B cell (primary cell): ENCODE results near the gene NIF3L1.

Experiments
- CTCF ChIP-seq: fragments of 200-600 bp; IDR thresholded peaks from one replicate; pipeline ENCODE4 v1.8.0; 2022; ENCODE audit warnings: antibody characterized with exemption, mild to moderate bottlenecking
- EZH2 ChIP-seq: IDR thresholded peaks from 2 replicates; pipeline ENCODE4 v1.6.1; 2012; ENCODE audit warnings: borderline replicate concordance, low read depth, mild to moderate bottlenecking, moderate library complexity, low read length; ENCODE audit not compliant: insufficient read depth, poor library complexity, severe bottlenecking

DNA sequence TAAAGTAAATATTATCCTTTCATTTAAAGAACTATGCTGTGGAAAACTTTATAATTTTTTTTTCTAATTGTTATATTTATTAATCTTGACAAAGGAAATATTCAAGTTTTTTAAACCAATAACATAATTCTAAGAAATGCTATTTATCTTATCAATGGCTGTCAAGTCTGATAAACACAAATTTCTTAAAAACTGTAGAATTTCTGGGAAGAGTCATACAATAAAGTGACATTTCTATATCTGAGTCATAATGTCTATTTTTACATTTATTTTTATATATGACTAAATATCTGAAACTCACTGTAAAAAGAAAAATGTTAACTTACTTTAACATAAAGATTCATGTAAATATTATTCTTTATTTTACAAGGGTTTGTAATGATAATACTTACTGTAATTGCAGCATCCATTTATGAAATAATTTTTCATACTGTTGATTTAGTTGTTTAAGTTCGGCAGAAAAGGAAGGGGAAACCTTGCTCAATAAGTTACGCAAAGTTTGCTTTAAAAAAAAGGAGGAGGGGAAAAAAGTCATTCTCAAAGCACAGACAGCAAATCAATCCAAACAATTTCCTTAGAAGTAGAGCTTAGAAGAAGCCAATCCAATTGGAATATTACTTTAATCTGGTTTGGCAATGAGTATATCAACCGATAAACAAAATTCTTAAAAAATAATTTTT, 41.9 kb downstream of the NIF3L1 start:
- no peak for TF ChIP-seq CTCF
- no peak for TF ChIP-seq EZH2
